NCI-H146 (cell line): ENCODE measurements around the gene SAT1.

ENCODE experiments used
- DNase-seq: peaks from one replicate; lab custom pipeline; 2025; lab: John Stamatoyannopoulos, UW

Gene SAT1

DNA sequence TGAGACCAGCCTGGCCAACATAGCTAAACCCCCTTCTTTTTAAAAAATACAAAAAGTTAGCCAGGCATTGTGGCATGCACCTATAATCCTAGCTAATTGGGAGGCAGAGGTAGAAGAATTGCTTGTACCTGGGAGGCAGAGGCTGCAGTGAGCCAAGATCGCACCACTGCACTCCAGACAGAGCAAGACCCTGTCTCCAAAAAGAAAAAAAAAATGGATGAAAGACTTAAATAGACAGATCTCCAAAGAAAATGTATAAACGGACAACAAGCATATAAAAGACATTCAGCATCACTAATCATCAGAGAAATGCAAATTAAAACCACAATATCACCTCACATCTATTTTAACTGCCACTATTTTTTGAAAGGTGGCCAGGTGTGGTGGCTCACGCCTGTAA is 6.6 kb upstream of the SAT1 start:
- no peak for DNase-seq

GRCh38 chrX:23779025-23779424 is 3.9 kb upstream of the SAT1 start:
- DNase-seq, result no peak

DNA sequence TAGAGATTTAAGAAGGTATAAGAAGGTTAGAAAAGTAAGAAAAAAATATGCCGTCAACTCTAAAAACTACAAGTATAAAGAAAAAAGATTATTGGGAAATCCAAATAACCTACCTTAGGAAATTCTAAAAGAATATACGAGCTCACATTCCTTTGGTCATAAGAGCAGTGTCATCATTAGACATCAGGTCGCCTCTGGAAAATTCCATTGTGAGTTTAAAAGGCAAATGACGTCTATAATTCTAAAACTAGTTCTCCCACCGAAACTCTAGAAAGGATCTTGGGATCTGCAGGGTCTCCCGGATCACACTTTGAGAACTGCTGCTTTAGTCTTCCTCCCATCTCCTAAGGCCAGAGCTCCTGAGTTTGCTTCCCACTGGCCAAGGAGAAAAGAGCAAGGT is 518 bp upstream of the SAT1 start:
- no peak for DNase-seq

GRCh38 chrX:23783589-23784469 is 856 bp downstream of the SAT1 start:
- DNase-seq, result no peak

DNA sequence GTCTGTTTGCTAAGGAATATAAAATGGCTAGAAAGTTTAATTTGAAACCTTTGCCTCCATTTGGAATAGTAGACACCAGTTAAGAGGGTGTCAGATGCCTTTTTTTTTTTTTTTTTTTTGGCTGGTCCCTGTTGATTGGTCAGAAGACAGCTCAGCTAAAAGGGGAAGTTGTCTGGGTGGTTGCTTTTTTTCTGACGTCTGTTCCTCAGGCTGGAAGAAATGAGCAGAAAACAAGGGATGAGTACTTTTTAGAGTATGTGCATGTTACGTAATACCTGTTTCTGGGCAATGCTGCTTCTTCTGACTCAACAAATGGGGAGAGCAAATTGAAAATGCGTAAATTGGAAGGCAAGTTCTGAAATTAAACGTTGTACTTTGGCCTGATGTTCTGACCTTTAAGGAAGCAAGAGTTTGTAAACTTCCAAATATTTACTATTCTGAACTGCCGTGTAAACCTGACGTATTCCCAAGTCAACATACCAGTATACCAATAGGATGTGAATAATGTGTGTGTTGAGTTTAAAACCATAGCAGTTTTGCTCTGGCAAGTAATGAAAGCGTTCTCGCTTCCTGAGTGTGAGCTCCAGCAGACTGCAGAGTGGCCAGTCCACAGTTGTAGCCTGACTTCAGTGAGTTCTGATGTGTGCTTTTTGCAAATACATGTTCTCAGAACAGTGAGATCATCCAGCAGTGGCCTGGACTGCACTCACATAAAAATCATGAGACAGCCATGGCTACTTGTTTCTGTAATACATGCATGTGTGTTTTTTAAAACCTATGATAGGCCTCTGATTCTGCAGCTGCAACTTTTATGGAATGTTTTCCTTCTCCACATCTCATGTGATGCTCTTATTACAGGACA is 1.7 kb downstream of the SAT1 start:
- no peak for DNase-seq

DNA sequence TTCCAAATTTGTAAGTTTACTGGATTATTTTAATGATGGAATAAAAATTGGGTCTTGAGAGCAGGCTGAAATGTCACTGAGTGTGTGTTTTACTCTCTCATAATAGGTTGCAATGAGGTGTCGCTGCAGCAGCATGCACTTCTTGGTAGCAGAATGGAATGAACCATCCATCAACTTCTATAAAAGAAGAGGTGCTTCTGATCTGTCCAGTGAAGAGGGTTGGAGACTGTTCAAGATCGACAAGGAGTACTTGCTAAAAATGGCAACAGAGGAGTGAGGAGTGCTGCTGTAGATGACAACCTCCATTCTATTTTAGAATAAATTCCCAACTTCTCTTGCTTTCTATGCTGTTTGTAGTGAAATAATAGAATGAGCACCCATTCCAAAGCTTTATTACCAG is 2.6 kb downstream of the SAT1 start:
- no peak for DNase-seq

DNA sequence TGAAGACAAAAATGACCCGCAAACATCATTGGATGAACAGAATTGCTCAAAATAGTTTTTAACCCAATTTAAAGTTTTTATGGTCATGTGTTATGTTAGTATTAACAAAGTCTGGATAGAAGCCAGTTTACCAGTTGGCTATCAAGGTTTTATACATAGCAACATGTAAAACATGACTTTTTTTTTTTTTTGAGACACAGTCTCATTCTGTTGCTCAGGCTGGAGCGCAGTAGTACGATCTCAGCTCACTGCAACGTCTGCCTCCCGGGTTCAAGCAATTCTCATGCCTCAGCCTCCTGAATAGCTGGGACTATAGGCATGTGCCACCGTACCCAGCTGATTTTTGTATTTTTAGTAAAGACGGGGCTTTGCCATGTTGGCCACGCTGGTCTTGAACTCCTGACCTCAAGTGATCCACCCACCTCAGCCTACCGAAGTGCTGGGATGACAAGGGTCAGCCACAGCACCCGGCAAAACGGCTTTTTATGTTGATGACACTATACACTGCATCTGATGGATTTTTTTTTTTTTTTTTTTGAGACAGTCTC is 3.4 kb downstream of the SAT1 start:
- no peak for DNase-seq

DNA sequence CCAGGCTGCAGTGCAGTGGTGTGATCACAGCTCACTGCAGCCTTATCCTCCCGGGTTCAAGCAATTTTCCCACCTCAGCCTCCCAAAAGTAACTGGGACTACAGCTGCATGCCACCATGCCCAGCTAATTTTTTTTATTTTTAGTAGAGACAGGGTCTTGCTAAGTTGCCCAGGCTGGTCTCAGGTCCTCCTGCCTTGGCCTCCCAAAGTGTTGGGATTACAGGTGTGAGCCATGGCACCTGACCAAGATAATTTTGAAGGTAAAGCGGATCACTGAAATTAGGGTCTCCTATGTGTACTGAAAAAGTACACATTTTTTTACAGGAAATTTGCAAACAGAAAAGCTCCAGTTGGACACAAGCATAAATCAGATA is 4.8 kb downstream of the SAT1 start:
- DNase-seq, result no peak

- no peak for DNase-seq
Measured at GRCh38 chrX:23788521-23788920, 5.5 kb downstream of the SAT1 start.

DNA sequence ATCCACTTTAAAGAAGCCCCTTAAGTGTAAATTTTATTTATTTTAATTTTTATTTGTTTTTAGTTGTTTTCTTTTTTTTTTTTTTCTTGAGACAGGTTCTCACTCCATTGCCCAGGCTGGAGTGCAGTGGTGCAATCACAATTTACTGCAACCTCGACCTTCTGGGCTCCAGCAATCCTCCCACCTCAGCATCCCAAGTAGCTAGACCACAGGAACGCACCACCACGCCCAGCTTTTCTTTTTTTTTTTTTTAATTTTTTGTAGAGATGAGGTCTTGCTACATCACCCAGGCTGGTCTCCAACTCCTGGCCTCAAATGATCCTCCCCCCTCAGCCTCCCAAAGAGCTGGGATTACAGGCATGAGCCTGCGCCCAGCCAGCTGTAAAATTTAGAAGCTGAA is 6.0 kb downstream of the SAT1 start:
- no peak for DNase-seq

DNA sequence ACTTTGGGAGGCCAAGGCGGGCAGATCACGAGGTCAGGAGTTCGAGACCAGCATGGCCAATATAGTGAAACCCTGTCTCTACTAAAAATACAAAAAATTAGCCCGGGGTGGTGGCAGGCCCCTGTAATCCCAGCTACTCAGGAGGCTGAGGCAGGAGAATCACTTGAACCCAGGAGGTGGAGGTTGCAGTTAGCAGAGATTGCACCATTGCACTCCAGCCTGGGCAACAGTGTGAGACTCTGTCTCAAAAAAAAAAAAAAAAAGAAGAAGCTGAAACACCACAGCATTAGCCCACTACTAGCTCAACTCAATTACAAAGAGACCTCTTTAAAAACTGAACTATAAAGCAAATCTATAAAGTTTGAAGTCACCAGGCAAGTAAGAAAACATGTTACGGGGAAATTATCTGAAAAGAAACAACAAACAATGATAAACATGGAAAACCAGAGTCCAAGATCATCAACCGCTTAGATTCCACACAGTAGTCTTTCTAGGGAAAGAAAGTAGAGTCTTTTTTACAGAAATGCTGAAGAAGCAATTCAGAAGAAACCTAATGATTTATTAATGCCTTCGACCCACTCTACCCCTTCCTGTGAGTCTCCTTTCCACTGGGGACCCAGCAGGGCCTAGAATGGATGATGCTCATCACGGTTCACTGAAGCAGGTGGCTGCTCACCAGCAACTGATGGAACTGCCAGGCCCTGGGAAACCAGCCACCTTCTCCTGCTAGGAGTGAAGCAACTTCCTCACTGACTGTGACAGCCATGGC is 6.6 kb downstream of the SAT1 start:
- no peak for DNase-seq

GRCh38 chrX:23790155-23790497 is 7.2 kb downstream of the SAT1 start:
- DNase-seq, result no peak

GRCh38 chrX:23792861-23793553 is 10.0 kb downstream of the SAT1 start:
- peak; percentile 81 for DNase-seq

DNA sequence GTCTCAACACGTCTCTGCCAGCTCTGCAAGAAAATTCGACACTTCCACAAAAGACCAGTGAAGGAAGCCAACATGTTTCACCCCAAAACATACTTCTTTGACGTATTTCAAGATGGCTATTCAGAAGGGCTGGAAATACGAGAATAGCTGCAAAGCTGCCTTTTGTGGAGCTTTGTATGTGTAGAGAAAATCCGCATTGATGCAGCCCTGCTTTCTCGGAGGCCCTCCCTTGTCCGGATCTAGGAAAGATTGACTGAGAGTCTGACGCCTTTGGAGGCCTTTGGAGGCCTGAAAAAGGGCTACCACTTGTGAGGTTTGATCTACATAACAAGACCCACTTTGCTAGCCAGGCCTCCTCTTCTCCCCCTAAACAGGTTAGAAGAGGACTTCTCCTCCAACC is 12.2 kb downstream of the SAT1 start:
- no peak for DNase-seq

GRCh38 chrX:23797371-23798128 is 14.6 kb downstream of the SAT1 start:
- peak; percentile 3 for DNase-seq

- DNase-seq, result no peak
Measured at GRCh38 chrX:23799469-23800065, 16.6 kb downstream of the SAT1 start.

DNA sequence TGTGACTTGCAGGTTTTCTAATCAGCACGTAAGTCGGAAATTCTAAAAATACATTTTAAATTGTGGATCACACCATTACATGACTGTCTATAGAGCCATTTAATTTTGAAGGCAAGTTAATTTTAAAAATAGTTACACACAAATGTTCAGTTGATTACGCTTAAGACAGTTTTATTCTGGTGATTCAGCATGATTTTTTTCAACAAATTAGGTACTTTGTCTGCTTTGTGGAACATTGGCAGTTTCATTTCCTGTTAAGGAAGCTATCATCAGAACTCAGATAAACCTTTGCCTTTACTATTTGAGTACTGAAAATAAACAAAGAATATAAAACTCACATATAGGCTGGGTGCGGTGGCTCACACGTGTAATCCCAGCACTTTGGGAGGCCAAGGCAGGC is 19.5 kb downstream of the SAT1 start:
- DNase-seq, result no peak

- DNase-seq, result no peak
Measured at GRCh38 chrX:23803931-23804381, 21.0 kb downstream of the SAT1 start.

GRCh38 chrX:23804578-23804977 is 21.6 kb downstream of the SAT1 start:
- DNase-seq, result no peak

DNA sequence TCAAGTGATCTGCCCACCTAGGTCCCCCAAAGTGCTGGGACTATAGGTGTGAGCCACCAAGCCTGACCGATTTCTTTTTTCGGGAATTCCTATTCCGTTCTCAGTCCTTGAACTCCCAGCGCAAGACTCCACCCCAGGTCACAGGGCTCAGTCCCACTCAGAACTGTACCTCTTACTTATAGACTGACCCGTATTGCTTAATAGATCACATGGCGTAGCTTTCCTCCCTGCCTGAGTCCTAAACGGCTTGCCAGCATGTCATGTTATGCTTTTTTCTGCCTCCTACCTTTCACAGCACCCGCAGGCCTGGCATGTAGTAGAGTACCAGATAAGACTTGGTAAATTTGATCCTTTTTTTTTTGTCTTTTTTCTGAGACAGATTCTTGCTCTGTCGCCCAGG is 22.4 kb downstream of the SAT1 start:
- no peak for DNase-seq
